ENCODE measurements around the gene SNX21.
"Not testable (repeated sequence)": the region's sequence is repeated elsewhere in the genome, so short reads cannot be mapped to it uniquely, and the experiment has no call there.

SNX21 gene

GRCh38 chr20:45851501-45851900, 17.9 kb downstream of the SNX21 start:
- DNase-seq = no peak

DNA sequence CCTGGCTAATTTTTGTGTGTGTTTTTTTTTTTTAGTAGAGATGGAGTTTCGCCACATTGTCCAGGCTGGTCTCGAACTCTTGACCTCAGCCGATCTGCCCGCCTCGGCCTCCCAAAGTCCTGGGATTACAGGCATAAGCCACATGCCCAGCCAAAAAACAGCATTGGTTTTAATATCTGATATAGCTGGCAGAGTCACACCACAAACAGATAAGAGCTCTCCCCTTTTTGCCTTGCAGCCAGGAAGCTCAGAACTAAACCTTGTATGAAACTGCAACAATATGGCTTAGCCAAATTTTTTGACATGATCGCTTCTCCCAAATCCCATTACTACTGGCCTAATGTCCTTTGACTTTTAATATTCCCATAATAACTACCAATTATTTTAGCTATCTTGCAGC, 18.7 kb downstream of the SNX21 start:
- DNase-seq = no peak

DNA sequence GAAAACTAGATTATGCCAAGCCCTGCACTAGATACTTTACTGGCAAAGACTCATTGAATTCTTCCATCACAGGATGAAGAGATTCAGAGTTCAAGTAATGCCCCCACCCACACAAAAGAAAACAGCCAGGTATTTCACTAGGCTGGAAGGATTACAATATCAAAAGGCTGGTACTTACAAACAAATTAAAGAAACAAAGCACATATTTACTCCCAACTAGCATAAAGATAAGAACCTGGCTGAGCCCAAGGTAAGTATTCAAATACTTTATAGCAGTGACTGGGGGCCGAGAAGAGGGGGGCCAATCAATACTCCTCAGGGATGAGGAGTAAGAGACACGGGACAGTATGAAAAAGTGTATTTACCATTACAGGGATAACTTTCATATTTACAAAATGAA, 19.9 kb downstream of the SNX21 start:
- no peak for DNase-seq

GRCh38 chr20:45857114-45857881, 23.7 kb downstream of the SNX21 start, which contains the start of the genes ACOT8 and ZSWIM3:
ACOT8 (minus strand) TSS chr20:45857392; CDS start chr20:45857315, 77 bp downstream.
ZSWIM3 (plus strand) TSS chr20:45857614; CDS start chr20:45857826, 212 bp downstream.
- peak; percentile 99 for DNase-seq

GRCh38 chr20:45857882-45858216, 24.2 kb downstream of the SNX21 start:
- no peak for DNase-seq

DNA sequence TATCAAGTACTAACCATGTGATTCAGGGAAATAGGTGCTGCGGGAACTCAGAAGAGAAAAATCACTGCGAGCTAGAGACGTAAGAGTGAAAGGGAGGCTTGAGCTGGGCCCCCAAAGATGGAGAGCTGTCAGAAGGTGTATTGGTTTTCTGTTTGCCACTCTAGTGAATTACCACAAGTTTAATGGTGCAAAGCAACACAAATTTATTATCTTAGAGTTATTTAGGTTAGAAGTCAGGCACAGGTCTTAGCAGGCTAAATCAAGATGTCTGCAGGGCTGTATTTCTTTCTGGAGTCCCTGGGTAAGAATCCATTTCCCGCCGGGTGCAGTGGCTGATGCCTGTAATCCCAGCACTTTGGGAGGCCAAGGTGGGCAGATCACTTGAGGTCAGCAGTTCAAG, 26.3 kb downstream of the SNX21 start:
- no peak for DNase-seq

DNA sequence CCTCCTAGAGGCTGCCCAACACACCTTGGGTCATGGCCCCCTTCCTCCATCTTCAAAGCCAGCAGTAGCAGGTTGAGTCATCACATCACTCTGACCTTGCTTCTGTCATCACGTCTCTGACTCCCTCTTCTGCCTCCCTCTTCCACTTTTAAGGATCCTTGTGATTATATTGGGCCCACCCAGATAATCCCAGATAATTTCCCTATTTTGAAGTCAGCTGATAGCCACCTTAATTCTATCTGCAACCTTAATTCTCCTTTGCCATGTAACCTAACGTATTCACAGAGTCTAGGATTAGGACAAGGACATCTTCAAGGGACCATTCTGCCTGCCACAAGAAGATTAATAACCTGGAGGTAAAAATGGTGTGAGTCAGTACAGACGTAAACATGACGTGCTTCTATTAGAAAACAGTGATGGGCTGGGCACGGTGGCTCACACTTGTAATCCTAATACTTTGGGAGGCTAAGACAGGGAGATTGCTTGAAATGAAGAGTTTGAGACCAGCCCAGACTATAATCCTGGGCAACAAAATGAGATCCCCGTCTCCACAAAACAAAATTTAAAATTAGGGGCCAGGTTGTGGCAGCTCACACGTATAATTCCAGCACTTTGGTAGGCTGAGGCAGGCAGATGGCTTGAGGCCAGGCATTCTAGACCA, 27.1 kb downstream of the SNX21 start:
- no peak for DNase-seq

- DNase-seq = no peak
These were observed 27.8 kb downstream of the SNX21 start for GRCh38 chr20:45861221-45862075.

- DNase-seq = no peak
These were observed 30.2 kb downstream of the SNX21 start for GRCh38 chr20:45863543-45864470.

- DNase-seq = no peak
These were observed 32.9 kb downstream of the SNX21 start for GRCh38 chr20:45866454-45866853.

GRCh38 chr20:45867136-45867818, 33.7 kb downstream of the SNX21 start:
- DNase-seq = no peak

DNA sequence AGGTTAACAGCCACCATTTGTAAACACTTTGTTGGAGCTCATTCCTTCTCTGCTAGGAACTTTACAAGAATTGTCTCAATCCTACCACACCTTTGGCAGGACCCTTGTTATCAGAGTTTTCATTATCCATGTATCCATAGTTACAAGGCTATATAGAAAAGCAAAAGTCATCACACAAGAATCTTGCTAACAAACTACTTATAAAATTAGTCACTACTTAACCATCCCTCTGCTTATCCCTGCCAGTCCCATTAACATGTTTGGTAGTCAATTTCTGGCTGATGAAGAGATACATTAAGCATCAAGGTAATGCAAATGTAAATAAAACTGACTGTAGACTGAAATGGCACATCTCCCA, 34.2 kb downstream of the SNX21 start:
- no peak for DNase-seq

GRCh38 chr20:45872626-45873025, 39.0 kb downstream of the SNX21 start:
- DNase-seq = no peak

- DNase-seq = no peak
These were observed 40.0 kb downstream of the SNX21 start for GRCh38 chr20:45873409-45874103.

DNA sequence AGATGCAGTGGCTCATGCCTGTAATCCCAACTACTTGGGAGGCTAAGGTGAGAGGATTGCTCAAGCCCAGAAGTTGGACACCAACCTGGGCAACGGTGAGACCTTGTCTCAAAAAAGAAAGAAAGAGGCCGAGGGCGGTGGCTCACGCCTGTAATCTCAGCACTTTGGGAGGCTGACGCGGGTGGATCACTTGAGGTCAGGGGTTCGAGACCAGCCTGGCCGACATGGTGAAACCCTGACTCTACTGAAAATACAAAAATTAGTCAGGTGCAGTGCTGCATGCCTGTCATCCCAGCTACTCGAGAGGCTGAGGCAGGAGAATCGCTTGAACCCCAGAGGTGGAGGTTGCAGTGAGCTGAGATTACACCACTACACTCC, 40.5 kb downstream of the SNX21 start:
- not testable (repeated sequence) for DNase-seq

DNA sequence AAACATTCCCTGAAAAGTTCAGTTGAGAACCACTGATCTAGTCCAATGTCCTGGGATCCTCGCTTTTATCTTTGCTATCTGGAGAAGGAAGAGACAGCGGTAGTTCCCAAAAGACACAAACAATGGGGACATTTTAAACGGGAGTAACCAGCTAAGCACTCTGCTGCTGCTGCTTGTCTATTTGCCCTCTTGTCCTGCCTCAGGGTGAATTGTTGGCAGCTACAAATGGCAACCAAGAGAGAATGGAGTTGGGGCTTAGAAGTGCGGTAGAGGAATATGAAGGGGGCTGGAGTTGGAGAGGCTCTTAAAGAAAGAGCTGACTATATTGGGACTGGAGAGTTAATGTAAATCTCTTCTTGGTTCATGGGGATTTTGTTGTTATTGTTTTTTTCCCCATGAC, 41.0 kb downstream of the SNX21 start:
- no peak for DNase-seq

- DNase-seq = no peak
These were observed 44.6 kb downstream of the SNX21 start for GRCh38 chr20:45878076-45878761.

DNA sequence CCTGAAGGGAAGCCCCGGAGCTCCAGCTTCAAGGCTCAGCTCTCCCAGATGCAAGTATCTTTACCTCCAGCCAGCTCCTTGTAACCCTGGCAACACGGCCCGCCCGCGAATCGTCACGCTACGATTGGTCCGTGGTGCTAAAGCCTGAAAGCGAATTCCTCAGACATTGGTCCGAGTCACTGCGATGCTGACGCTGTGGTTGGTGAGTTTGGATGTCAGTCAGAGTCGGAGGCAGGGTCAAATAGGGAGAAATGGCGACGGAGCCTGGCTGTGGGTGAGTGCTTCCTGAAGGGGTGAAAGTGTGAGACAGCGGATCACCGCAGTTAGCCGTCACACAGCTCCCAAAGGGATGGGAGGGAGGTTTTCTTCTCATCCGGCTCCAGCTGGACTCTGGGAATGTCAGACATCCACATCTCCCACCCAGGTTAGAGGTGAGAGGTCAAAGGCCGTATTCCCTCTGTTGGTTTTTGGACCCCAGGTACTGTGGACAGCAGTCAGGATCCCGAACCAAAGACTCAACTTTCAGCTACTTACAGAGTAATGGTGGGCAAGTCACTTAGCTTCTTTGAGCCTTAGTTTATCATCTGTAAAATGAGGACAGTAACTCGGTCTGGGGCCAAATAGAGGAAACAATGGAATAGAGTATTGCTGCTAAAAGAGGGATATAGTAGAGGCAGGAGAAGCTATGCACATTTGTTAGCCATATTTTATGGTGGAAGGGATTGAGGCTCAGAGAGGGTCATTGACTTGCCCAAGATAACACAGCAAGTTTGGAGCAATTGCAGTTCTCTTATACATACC, 47.6 kb downstream of the SNX21 start, which contains the start of gene ZSWIM1:
Gene ZSWIM1 (plus strand): TSS at position 240 of the 801 bp plus-strand sequence. CDS start 1,366 bp downstream, outside the sequence.
- DNase-seq = peak; percentile 99

DNA sequence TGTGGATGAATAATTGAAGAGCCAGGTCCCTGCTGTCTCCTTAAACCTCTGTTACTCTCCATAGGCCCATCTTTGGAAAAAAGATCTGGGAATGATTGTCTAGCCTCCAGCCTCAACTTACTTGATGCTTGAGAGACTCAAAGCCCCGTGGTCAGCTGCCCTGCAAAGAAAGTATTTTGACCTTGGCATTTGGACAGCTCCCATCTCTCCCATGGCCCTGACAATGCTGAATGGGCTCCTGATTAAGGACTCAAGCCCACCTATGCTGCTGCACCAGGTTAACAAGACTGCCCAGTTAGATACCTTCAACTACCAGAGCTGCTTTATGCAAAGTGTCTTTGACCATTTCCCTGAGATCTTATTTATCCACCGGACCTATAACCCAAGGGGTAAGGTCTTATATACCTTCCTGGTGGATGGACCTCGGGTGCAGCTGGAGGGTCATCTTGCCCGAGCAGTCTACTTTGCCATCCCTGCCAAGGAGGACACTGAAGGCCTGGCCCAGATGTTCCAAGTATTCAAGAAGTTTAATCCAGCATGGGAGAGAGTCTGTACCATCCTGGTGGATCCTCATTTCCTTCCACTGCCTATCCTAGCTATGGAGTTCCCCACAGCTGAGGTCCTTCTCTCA, 49.0 kb downstream of the SNX21 start:
- DNase-seq = no peak

All from KG1 (cell line).